ENCODE results near the gene BAZ1A. TPM values are rescaled to one million over a fixed set of nuclear protein-coding genes. Genes with fewer than 3 reads are reported as not detected.

Gene BAZ1A, protein sequence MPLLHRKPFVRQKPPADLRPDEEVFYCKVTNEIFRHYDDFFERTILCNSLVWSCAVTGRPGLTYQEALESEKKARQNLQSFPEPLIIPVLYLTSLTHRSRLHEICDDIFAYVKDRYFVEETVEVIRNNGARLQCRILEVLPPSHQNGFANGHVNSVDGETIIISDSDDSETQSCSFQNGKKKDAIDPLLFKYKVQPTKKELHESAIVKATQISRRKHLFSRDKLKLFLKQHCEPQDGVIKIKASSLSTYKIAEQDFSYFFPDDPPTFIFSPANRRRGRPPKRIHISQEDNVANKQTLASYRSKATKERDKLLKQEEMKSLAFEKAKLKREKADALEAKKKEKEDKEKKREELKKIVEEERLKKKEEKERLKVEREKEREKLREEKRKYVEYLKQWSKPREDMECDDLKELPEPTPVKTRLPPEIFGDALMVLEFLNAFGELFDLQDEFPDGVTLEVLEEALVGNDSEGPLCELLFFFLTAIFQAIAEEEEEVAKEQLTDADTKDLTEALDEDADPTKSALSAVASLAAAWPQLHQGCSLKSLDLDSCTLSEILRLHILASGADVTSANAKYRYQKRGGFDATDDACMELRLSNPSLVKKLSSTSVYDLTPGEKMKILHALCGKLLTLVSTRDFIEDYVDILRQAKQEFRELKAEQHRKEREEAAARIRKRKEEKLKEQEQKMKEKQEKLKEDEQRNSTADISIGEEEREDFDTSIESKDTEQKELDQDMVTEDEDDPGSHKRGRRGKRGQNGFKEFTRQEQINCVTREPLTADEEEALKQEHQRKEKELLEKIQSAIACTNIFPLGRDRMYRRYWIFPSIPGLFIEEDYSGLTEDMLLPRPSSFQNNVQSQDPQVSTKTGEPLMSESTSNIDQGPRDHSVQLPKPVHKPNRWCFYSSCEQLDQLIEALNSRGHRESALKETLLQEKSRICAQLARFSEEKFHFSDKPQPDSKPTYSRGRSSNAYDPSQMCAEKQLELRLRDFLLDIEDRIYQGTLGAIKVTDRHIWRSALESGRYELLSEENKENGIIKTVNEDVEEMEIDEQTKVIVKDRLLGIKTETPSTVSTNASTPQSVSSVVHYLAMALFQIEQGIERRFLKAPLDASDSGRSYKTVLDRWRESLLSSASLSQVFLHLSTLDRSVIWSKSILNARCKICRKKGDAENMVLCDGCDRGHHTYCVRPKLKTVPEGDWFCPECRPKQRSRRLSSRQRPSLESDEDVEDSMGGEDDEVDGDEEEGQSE (N-terminal part only)
- total RNA-seq (2014; rRNA removed; shearing (Covaris generic)) (12.4 and 13.8 TPM in 2 replicates), polyA plus RNA-seq (2016; fragmentation: Nextera tagmentation; extraction: Ambion mirVana) (9.4 and 9.6 TPM in 2 replicates)

DNA sequence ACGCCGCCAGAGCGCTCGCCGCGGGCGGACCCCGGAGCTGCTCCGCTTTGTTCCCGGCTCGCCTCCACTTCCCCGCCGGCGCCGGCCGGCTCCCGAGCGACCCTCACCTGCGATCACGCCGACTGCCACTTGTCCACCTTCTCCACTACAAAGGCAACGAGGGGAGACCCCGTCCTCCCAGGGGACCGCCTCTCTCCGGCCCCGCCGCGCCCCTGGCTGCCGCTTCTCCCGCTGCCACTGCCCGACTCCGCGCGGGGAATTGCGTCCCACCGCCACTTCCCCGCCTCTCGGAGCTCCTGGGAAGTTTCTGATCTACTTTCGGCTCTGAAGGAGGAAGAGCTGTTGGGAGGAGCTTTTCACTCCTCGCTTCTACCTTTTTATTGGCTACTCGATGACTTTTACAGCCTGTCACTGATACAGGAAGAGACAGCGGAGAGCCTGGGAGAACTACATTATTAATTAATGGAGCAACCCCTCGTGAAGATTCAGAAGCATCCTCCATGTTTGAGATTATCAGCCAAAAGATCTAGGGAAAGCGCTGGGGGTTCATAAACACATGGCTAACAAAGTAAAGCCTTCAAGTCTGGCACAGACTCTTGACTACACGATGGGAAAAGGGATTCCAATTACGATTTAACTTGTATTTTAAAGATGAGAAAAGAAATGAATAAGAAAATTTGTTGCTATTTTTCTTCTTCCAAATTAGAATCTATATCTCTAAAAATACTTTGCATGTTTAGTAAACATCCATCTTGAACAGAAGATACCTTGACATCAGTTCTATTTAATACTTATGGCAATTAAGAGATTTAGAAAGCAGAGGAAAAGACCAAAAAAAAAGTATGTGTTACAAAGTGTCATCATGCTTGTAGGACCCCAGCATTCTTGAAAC lies at the start of gene BAZ1A:
TSS of gene BAZ1A (minus strand) at position 330 of the 892 bp plus-strand sequence. CDS start 756 bp downstream, outside the sequence.
- Histone ChIP-seq H2AFZ (peak within 1 kb of the TSS; percentile 92), H3K9ac (peak within 1 kb of the TSS; percentile 97), H3K79me2 (ENCODE audit: insufficient read depth) (peaks cover 49% of the 10 kb centered on the region), H3K4me1 (ENCODE audit: insufficient read depth) (peaks cover 15% of the 10 kb centered on the region), H4K20me1 (ENCODE audit: insufficient read depth) (no peaks in the 10 kb centered on the region), H3K9me2 (ENCODE audit: insufficient read depth) (no peaks in the 10 kb centered on the region), H3K4me3 (peak within 1 kb of the TSS; percentile 96), H3K36me3 (ENCODE audit: low read depth) (no peaks in the 10 kb centered on the region), H3K27ac (peak within 1 kb of the TSS; percentile 97), H3K4me2 (ENCODE audit: unreplicated experiment) (peak within 1 kb of the TSS; percentile 96), H3F3A (ENCODE audit: insufficient read depth) (peaks cover 29% of the 10 kb centered on the region), H3K9me3 (ENCODE audit: low read depth) (no peaks in the 10 kb centered on the region), H3K27me3 (replicated peaks; ENCODE audit: insufficient read depth) (no peaks in the 10 kb centered on the region)
- WGBS, 2 experiments (ENCODE audit: low coverage in 1 of 2, low lambda C conversion rate in 2 of 2, missing lambda C conversion rate in 2 of 2): 0 to 1% methylated on average over 38 to 46 of the region's 46 CpGs
- in situ Hi-C loops (cut with MboI): no loop called here
- peak; percentile 91 for DNase-seq
- TF ChIP-seq EZH2phosphoT487 (IDR thresholded peaks at IDR 0.05; ENCODE audit: insufficient read depth, low read depth): no peak
- no peak for TF ChIP-seq EZH2 (IDR thresholded peaks at IDR 0.05; ENCODE audit: insufficient read depth, poor library complexity, severe bottlenecking)

DNA sequence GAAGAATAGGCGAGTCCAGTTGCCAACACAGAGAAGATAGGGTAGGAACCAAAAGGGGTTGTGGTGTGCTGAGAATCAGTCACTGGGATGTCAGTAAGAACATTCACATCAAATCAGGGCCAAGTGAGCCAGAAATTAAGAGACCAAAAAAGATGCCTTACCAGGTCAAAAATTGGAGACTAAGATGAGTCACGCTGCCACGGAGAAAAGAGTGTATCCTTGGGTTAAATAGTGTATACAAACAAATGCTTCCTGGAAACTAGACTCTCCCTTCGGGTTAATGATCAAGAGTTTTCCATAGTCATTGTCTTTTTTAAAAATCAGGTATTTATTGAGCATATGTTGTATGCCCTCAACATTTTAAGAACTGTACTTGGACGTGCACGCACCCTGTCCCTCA lies 45.2 kb upstream of the BAZ1A start:
- Histone ChIP-seq H3K36me3 (ENCODE audit: low read depth) (no peaks in the 10 kb centered on the region), H3K9me2 (ENCODE audit: insufficient read depth) (no peaks in the 10 kb centered on the region), H2AFZ (no peak overlapping the region), H3K79me2 (ENCODE audit: insufficient read depth) (no peaks in the 10 kb centered on the region), H3K4me2 (ENCODE audit: unreplicated experiment) (no peak overlapping the region), H3K4me1 (ENCODE audit: insufficient read depth) (no peaks in the 10 kb centered on the region), H4K20me1 (ENCODE audit: insufficient read depth) (no peaks in the 10 kb centered on the region), H3K27ac (no peak overlapping the region), H3F3A (ENCODE audit: insufficient read depth) (no peaks in the 10 kb centered on the region), H3K27me3 (replicated peaks; ENCODE audit: insufficient read depth) (no peaks in the 10 kb centered on the region), H3K9me3 (ENCODE audit: low read depth) (no peaks in the 10 kb centered on the region), H3K9ac (no peak overlapping the region), H3K4me3 (no peak overlapping the region)
- DNase-seq: no peak
- in situ Hi-C loops (cut with MboI): no loop called here
- TF ChIP-seq EZH2 (IDR thresholded peaks at IDR 0.05; ENCODE audit: insufficient read depth, poor library complexity, severe bottlenecking): no peak
- TF ChIP-seq EZH2phosphoT487 (IDR thresholded peaks at IDR 0.05; ENCODE audit: insufficient read depth, low read depth): no peak
- 76 to 81% methylated on average over 6 of the region's 6 CpGs for WGBS, 2 experiments (ENCODE audit: low coverage in 1 of 2, low lambda C conversion rate in 2 of 2, missing lambda C conversion rate in 2 of 2)

DNA sequence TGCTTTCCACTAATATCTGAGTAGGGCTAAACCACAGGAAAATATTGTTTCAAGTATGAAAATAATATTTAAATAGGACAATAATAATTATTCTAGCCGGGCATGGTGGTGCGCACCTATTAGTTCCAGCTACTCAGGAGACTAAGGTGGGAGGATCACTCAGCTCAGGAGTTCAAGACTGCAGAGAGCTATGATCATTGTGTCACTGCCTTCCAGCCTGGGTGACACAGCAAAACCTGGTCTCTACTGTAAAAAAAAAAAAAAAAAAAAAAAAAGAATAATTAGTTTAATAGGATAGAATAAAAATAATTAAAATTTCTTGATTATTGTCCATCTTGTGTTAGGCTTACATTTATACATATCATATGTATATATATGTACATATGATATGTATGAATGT lies 38.5 kb upstream of the BAZ1A start:
- DNase-seq: no peak
- H3F3A ChIP-seq (ENCODE audit: insufficient read depth): no peaks in the 10 kb centered on the region; the same call in 1 of the 2 replicates
- no peaks in the 10 kb centered on the region for H3K9me3 ChIP-seq (ENCODE audit: low read depth)
- no peak overlapping the region for H3K27ac ChIP-seq
- TF ChIP-seq EZH2 (IDR thresholded peaks at IDR 0.05; ENCODE audit: insufficient read depth, poor library complexity, severe bottlenecking): no peak
- no peak for TF ChIP-seq EZH2phosphoT487 (IDR thresholded peaks at IDR 0.05; ENCODE audit: insufficient read depth, low read depth)
- H3K9ac ChIP-seq: no peak overlapping the region
- H2AFZ ChIP-seq: no peak overlapping the region
- no peaks in the 10 kb centered on the region for H3K27me3 ChIP-seq (replicated peaks; ENCODE audit: insufficient read depth)
- H4K20me1 ChIP-seq (ENCODE audit: insufficient read depth): no peaks in the 10 kb centered on the region
- in situ Hi-C loops (cut with MboI): no loop called here
- no peaks in the 10 kb centered on the region for H3K79me2 ChIP-seq (ENCODE audit: insufficient read depth)
- no peak overlapping the region for H3K4me3 ChIP-seq
- H3K4me2 ChIP-seq (ENCODE audit: unreplicated experiment): no peak overlapping the region
- H3K4me1 ChIP-seq (ENCODE audit: insufficient read depth): peaks cover 12% of the 10 kb centered on the region
- H3K36me3 ChIP-seq (ENCODE audit: low read depth): no peaks in the 10 kb centered on the region
- no peaks in the 10 kb centered on the region for H3K9me2 ChIP-seq (ENCODE audit: insufficient read depth)
- 93 to 97% methylated on average over 2 of the region's 2 CpGs for WGBS, 2 experiments (ENCODE audit: low coverage in 1 of 2, low lambda C conversion rate in 2 of 2, missing lambda C conversion rate in 2 of 2)
